Skeletal muscle tissue (tissue), 4 donors: ENCODE measurements around the gene SPATS2. TPM values are rescaled to one million over a fixed set of nuclear protein-coding genes. Genes with fewer than 3 reads are reported as not detected.

Experiments used
- H3K27ac ChIP-seq: one replicate; pipeline ENCODE4 v1.7.0; 2013; ENCODE audit warnings: mild to moderate bottlenecking, low read depth, low read length, inconsistent platforms
- H3K27me3 ChIP-seq, 3 donors: one replicate each; pipeline ENCODE4 v1.7.0; 2013; ENCODE audit warnings: low read length in 3 of 3; ENCODE audit not compliant: control insufficient read depth in 3 of 3, insufficient read depth in 3 of 3
- H3K36me3 ChIP-seq, 3 donors: one replicate each; pipeline ENCODE4 v1.7.0; 2013; ENCODE audit warnings: low read length in 3 of 3; ENCODE audit not compliant: control insufficient read depth in 3 of 3, insufficient read depth in 3 of 3
- H3K4me1 ChIP-seq, 3 donors: one replicate each; pipeline ENCODE4 v1.7.0; 2013; ENCODE audit warnings: low read length in 3 of 3, mild to moderate bottlenecking in 3 of 3; ENCODE audit not compliant: control insufficient read depth in 3 of 3, insufficient read depth in 3 of 3
- H3K4me3 ChIP-seq, 3 donors: one replicate each; pipeline ENCODE4 v1.7.0; 2013; ENCODE audit warnings: low read length in 3 of 3
- H3K9ac ChIP-seq, 3 donors: one replicate each; pipeline ENCODE4 v1.7.0; 2013; ENCODE audit warnings: low read length in 3 of 3, mild to moderate bottlenecking in 3 of 3, moderate library complexity in 2 of 3, low read depth in 1 of 3
- H3K9me3 ChIP-seq, 3 donors: one replicate each; pipeline ENCODE4 v1.7.0; 2013; ENCODE audit warnings: low read length in 3 of 3; ENCODE audit not compliant: control insufficient read depth in 3 of 3
- total RNA-seq: library from RNA; depleted of rRNA; stranded (reverse); fragments of >200 nt; gene quantifications from one replicate; pipeline ENCODE4 v1.2.3, GENCODE V29; 2014
- donor health status: Osteomylitis.

The SPATS2 gene
- total RNA-seq, 1 donor from 2014 or later, result 19.8 TPM

GRCh38 chr12:49352351-49352750 lies 14.9 kb upstream of the SPATS2 start:
- H3K36me3 ChIP-seq, result no peaks in the 10 kb centered on the region
- no peak overlapping the region for H3K4me3 ChIP-seq
- no peak overlapping the region for H3K27ac ChIP-seq
- H3K9ac ChIP-seq, result no peak overlapping the region
- H3K4me1 ChIP-seq, result peaks cover 8 to 12% (median 10%) of the 10 kb centered on the region in 3 donors
- no peaks in the 10 kb centered on the region for H3K9me3 ChIP-seq
- H3K27me3 ChIP-seq, result peaks cover 28 to 31% (median 30%) of the 10 kb centered on the region in 3 donors

GRCh38 chr12:49355913-49356312 lies 11.3 kb upstream of the SPATS2 start:
- Histone ChIP-seq H3K27me3 (peaks cover 5 to 8% (median 7%) of the 10 kb centered on the region in 3 donors), H3K27ac (no peak overlapping the region), H3K4me3 (no peak overlapping the region), H3K9ac (no peak overlapping the region), H3K4me1 (peaks cover 0 to 3% (median 0%) of the 10 kb centered on the region in 3 donors), H3K36me3 (no peaks in the 10 kb centered on the region), H3K9me3 (no peaks in the 10 kb centered on the region)

GRCh38 chr12:49357103-49357678 lies 10.1 kb upstream of the SPATS2 start:
- Histone ChIP-seq H3K9me3 (no peaks in the 10 kb centered on the region), H3K9ac (no peak overlapping the region), H3K36me3 (no peaks in the 10 kb centered on the region), H3K27ac (no peak overlapping the region), H3K4me3 (no peak overlapping the region), H3K27me3 (peaks cover 0 to 5% (median 2%) of the 10 kb centered on the region in 3 donors), H3K4me1 (peaks cover 0 to 3% (median 0%) of the 10 kb centered on the region in 3 donors)

- no peaks in the 10 kb centered on the region for H3K36me3 ChIP-seq
- no peak overlapping the region for H3K27ac ChIP-seq
- no peaks in the 10 kb centered on the region for H3K9me3 ChIP-seq
- H3K9ac ChIP-seq, result no peak overlapping the region
- peaks cover 0 to 2% (median 0%) of the 10 kb centered on the region in 3 donors for H3K27me3 ChIP-seq
- H3K4me3 ChIP-seq, result no peak overlapping the region
- peaks cover 0 to 3% (median 0%) of the 10 kb centered on the region in 3 donors for H3K4me1 ChIP-seq
Measured at GRCh38 chr12:49358483-49359141, 8.7 kb upstream of the SPATS2 start.

- no peaks in the 10 kb centered on the region for H3K9me3 ChIP-seq
- H3K36me3 ChIP-seq, result no peaks in the 10 kb centered on the region
- H3K4me3 ChIP-seq, result no peak overlapping the region
- H3K27me3 ChIP-seq, result no peaks in the 10 kb centered on the region
- H3K9ac ChIP-seq, result no peak overlapping the region
- peaks cover 0 to 3% (median 0%) of the 10 kb centered on the region in 3 donors for H3K4me1 ChIP-seq
- no peak overlapping the region for H3K27ac ChIP-seq
Measured at GRCh38 chr12:49359671-49360070, 7.6 kb upstream of the SPATS2 start.

GRCh38 chr12:49362077-49362476 lies 5.2 kb upstream of the SPATS2 start:
- H3K27me3 ChIP-seq, result no peaks in the 10 kb centered on the region
- H3K4me1 ChIP-seq, result peaks cover 0 to 6% (median 4%) of the 10 kb centered on the region in 3 donors
- H3K9me3 ChIP-seq, result no peaks in the 10 kb centered on the region
- H3K9ac ChIP-seq, result no peak overlapping the region
- no peak overlapping the region for H3K4me3 ChIP-seq
- H3K27ac ChIP-seq, result no peak overlapping the region
- H3K36me3 ChIP-seq, result no peaks in the 10 kb centered on the region

GRCh38 chr12:49364989-49365388 lies 2.3 kb upstream of the SPATS2 start:
- Histone ChIP-seq H3K9me3 (no peaks in the 10 kb centered on the region), H3K4me1 (peaks cover 10 to 24% (median 15%) of the 10 kb centered on the region in 3 donors), H3K4me3 (no peak overlapping the region), H3K36me3 (no peaks in the 10 kb centered on the region), H3K27me3 (no peaks in the 10 kb centered on the region), H3K9ac (no peak overlapping the region), H3K27ac (no peak overlapping the region)

GRCh38 chr12:49365542-49365941 lies 1.7 kb upstream of the SPATS2 start:
- Histone ChIP-seq H3K9ac (no peak overlapping the region), H3K36me3 (no peaks in the 10 kb centered on the region), H3K27me3 (no peaks in the 10 kb centered on the region), H3K4me3 (no peak overlapping the region), H3K4me1 (peaks cover 13 to 29% (median 19%) of the 10 kb centered on the region in 3 donors), H3K27ac (no peak overlapping the region), H3K9me3 (no peaks in the 10 kb centered on the region)

- Histone ChIP-seq H3K4me1 (peaks cover 13 to 29% (median 19%) of the 10 kb centered on the region in 3 donors), H3K36me3 (no peaks in the 10 kb centered on the region), H3K27me3 (no peaks in the 10 kb centered on the region), H3K27ac (peak overlapping the region; percentile 80), H3K9me3 (no peaks in the 10 kb centered on the region), H3K9ac (peak overlapping the region; percentile 82 to 92 (median 90)), H3K4me3 (peak overlapping the region; percentile 76 to 87 (median 78))
Measured at GRCh38 chr12:49366096-49366651, 1.1 kb upstream of the SPATS2 start.
